ENCODE measurements around the gene CMBL. TPM values are rescaled to one million over a fixed set of nuclear protein-coding genes. Genes with fewer than 3 reads are reported as not detected.
"Not testable (repeated sequence)": the region's sequence is repeated elsewhere in the genome, so short reads cannot be mapped to it uniquely, and the experiment has no call there.

The CMBL gene
- total RNA-seq, 1 experiment from 2014 or later: not detected

DNA sequence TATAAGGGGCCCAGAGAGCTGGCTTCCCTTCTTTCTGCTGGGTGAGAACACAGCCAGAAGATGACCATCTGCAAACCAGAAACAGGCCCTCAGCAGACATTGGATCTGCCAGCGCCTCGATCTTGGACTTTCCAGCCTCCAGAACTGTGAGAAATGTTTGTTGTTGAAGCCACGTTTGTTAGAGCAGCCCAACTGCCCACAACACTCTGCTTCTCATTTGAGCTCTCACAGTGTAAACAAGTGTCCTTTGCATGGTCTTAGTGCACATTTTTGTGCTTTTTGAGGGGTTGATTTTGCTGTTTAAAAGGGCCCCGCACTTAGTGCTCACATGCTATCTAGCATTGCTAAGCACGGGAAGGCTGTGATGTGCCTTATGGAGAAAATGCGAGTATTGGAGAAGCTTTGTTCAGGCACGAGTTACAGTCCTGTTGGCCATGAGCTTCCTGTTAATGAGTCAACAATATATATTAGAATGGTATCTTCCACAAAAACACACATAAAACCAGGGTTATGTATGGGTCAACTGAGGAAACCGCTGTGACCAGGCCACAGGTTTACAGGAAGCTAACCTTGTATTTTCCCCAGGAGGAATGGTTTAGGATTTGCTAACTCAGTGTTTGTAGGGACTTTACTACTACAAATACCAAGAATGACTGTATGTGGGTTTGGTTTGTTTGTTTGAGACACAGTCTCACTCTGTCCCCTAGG is 11.9 kb downstream of the CMBL start:
- in situ Hi-C loops (cut with HindIII; ENCODE audit: low pct_unique_long_range_greater_than_20kb, low sequenced_read_pairs): no loop called here
- no peak for DNase-seq (ENCODE audit: low read depth, low spot score)

DNA sequence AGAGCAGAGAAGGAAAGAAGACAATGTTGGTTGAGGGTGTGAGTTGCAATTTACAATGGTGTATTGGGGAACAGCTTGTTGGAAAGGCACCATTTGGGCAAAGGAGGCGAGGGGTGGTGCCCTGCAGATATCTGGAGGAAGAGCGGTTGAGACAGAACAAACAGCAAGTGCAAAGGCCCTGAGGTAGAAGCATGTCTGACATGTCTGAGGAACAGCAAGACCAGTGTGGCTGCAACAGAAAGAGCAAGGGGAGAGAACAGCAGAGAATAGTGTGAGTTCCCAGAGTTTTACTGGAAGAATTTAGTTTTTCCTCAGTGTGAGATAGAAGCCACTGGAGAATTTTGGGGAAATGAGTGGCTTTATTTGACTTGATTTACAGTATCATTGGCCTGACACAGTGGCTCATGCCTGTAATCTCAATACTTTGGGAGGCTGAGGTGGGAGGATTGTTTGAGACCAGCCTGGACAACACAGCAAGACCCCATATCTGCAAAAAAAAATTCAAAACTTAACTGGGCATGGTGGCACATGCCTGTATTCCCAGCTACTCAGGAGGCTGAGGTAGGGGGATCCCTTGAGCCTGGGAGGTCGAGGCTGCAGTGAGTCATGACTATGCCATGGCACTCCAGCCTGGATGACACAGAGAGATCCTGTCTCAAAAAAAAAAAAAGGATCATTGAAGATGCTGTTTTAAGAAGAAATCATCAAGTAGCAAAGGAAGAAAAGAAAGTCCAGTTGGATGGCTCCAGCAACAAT is 13.6 kb downstream of the CMBL start:
- DNase-seq (ENCODE audit: low read depth, low spot score): no peak
- in situ Hi-C loops (cut with HindIII; ENCODE audit: low pct_unique_long_range_greater_than_20kb, low sequenced_read_pairs): no loop called here

DNA sequence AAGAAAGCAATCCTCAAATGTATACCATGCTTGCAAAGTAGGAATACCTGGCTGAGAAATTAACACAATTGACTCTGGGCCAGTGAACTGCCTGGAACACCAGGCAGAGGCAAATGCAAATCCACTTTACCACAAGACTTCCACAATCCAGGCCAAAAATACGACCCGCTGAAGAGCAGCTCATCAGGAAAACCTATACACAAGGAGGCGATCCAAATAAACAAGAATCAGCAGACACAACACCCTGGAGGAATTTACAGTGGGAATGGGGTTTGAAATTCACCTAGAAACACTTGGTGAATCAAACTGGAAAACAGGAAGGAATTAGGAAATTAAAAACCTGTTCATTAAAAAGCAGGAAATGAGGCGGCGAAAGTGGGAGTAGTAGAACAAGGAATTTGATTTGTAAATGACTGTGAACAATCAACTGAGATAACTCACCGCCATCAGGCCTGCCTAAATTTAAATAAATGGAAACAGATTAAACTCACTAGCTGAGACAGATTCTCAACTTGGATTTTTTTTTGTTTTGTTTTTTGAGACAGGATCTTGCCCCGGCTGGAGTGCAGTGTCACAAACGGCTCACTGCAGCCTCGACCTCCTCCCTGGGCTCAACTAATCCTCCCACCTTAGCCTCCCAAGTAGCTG is 15.9 kb downstream of the CMBL start:
- in situ Hi-C loops (cut with HindIII; ENCODE audit: low pct_unique_long_range_greater_than_20kb, low sequenced_read_pairs): no loop called here
- no peak for DNase-seq (ENCODE audit: low read depth, low spot score)

- DNase-seq (ENCODE audit: low read depth, low spot score): no peak
- in situ Hi-C loops (cut with HindIII; ENCODE audit: low pct_unique_long_range_greater_than_20kb, low sequenced_read_pairs): no loop called here
Measured at GRCh38 chr5:10290438-10290837, 17.3 kb downstream of the CMBL start.

DNA sequence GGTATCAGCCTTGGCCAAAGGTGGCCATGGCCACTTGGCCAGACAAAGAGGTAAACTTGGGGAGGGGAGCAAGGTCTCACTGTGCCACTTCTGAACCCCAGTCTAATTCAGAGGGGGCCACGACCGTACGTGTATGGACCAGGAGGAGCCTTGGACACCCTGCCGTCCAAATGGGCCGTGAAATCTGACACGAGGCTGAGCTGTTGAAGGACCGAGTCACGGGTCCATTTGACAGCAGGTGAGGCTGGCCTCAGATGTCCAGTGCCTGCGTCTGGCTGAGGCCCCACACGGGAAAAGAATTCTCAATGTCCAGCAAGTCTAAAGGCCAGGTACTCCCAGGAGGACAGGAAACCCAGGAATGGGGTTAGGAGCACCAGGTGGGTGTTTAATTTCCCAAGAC is 17.7 kb downstream of the CMBL start:
- DNase-seq (ENCODE audit: low read depth, low spot score): no peak
- in situ Hi-C loops (cut with HindIII; ENCODE audit: low pct_unique_long_range_greater_than_20kb, low sequenced_read_pairs): no loop called here

- in situ Hi-C loops (cut with HindIII; ENCODE audit: low pct_unique_long_range_greater_than_20kb, low sequenced_read_pairs): no loop called here
- no peak for DNase-seq (ENCODE audit: low read depth, low spot score)
Measured at GRCh38 chr5:10289353-10289752, 18.3 kb downstream of the CMBL start.

GRCh38 chr5:10288592-10289219 is 19.0 kb downstream of the CMBL start:
- no peak for DNase-seq (ENCODE audit: low read depth, low spot score)
- in situ Hi-C loops (cut with HindIII; ENCODE audit: low pct_unique_long_range_greater_than_20kb, low sequenced_read_pairs): no loop called here

- no peak for DNase-seq (ENCODE audit: low read depth, low spot score)
- in situ Hi-C loops (cut with HindIII; ENCODE audit: low pct_unique_long_range_greater_than_20kb, low sequenced_read_pairs): no loop called here
Measured at GRCh38 chr5:10286862-10287227, 20.9 kb downstream of the CMBL start.

DNA sequence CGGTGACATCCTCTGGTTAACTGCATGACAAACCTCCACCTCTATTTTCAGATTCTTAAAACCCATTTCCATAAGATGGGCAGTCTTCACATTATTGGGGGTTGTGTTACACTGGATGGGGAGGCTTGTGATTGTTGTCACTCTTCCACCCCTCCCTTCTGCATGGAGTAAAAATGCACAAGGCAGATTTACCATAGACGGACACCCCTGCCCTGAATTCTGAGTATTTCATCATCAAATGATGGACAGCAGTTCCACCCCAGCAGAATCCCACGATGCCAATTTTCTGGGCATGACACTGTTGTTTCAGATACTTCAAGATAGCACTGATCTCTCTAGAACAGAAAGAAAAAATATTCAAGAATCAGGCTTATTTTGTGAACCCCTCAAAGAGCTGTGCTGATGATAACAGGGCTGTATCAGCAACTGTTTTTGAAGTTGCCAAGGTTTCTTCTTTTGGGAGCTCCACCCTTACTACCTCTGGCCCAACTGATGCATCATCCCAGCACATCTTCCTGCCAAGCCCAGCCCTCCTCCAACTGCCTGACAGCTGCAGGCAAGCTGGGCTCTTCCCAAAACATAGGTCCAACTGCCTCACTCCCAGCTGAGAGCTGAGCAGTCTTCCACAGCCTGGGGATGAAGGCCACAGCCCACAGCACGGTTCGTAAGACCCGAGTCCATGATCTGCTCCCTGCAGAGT is 21.4 kb downstream of the CMBL start:
- in situ Hi-C loops (cut with HindIII; ENCODE audit: low pct_unique_long_range_greater_than_20kb, low sequenced_read_pairs): no loop called here
- DNase-seq (ENCODE audit: low read depth, low spot score): no peak

- DNase-seq (ENCODE audit: low read depth, low spot score); in situ Hi-C loops (cut with HindIII; ENCODE audit: low pct_unique_long_range_greater_than_20kb, low sequenced_read_pairs): not testable (repeated sequence)
Measured at GRCh38 chr5:10285362-10285761, 22.3 kb downstream of the CMBL start.

DNA sequence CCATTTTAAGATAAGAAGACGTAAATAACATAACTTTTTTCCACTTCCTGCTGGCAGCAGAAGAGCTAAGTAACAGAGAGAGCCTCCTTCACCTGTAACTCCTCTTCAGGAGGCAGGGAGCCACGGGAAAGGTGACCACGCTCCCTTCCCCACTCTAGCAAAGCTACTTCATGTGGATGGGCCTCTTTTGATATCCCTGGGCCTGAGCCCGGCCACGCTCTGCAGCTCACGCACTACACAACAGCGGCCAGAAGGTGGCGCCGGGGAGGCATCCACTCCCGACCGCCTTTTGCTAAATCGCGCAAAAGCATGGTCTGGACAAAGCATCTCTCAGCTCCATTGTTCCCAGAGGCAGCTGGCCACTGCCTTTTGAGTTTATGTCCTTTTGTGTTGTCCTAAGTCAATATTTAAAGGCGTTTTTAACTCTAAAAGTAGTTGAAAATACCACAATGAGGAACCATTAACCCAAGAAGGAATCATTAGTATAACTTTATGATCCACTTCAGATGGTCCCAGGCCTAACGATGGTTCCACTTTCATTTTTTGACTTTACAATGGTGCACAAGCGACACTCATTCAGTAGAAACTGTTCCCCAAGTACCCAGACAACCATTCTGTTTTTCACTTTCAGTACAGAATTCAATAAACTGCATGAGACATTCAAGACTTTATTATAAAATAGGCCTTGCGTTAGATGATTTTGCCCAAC is 23.6 kb downstream of the CMBL start:
- peak; percentile 91 for DNase-seq (ENCODE audit: low read depth, low spot score)
- in situ Hi-C loops (cut with HindIII; ENCODE audit: low pct_unique_long_range_greater_than_20kb, low sequenced_read_pairs): no loop called here

DNA sequence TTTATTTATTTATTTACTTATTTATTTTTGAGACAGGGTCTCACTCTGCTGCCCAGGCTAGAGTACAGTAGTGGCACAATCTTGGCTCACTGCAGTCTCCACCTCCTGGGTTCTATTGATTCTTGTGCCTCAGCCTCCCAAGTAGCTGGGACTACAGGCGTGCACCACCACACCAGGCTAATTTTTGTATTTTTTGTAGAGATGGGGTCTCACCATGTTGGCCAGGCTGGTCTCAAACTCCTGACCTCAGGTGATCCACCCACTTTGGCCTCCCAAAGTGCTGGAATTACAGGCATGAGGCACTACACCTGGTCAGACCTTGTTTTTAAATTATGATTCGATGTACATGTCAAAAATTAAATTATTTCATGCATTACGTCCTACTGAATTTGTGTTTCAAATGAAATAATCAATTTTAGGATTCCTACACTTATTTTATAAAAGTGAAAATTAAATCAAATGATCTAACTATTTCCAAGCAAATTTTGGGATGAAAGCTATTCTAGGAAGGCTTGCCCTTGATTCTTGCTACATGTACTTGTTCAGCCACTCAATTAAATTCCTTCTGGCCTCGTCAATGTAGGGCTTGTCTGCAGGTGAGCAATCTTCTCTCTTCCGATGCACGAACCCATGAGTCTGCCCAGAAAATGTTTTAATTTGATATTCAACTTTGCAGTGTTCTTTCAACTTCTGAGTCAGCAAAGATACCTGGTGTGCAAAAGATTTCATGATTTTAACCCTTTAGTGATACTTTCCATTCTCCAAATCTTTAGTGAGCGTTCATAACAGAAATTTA is 27.6 kb downstream of the CMBL start:
- DNase-seq (ENCODE audit: low read depth, low spot score): no peak
- in situ Hi-C loops (cut with HindIII; ENCODE audit: low pct_unique_long_range_greater_than_20kb, low sequenced_read_pairs): no loop called here

DNA sequence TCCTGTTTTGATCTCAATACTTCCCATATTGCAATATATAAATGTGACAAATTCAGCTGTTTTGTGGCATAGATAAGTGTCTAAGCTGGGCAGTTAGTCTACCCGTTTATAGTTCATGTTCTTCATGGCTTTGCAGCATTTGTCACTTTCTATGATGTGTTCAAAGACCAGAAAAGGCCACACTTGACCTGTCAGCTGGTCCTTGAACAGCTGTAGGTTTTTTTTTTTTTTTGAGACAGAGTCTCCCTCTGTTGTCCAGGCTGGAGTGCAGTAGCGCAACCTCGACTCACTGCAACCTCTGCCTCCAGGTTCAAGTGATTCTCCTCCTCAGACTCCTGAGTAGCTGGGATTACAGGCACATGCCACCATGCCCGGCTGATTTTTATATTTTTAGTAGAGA is 28.4 kb downstream of the CMBL start:
- no peak for DNase-seq (ENCODE audit: low read depth, low spot score)
- in situ Hi-C loops (cut with HindIII; ENCODE audit: low pct_unique_long_range_greater_than_20kb, low sequenced_read_pairs): no loop called here

GRCh38 chr5:10278658-10279279 is 28.9 kb downstream of the CMBL start:
- in situ Hi-C loops (cut with HindIII; ENCODE audit: low pct_unique_long_range_greater_than_20kb, low sequenced_read_pairs): no loop called here
- no peak for DNase-seq (ENCODE audit: low read depth, low spot score)

GRCh38 chr5:10277773-10278630 is 29.7 kb downstream of the CMBL start:
- DNase-seq (ENCODE audit: low read depth, low spot score): no peak
- in situ Hi-C loops (cut with HindIII; ENCODE audit: low pct_unique_long_range_greater_than_20kb, low sequenced_read_pairs): no loop called here

Measured in SK-MEL-5 (cell line).